HG03175 (cell line): ENCODE data around the gene PWP2.
"Not testable (repeated sequence)": the region's sequence is repeated elsewhere in the genome, so short reads cannot be mapped to it uniquely, and the experiment has no call there.

Experiments
- ATAC-seq: cut with Tn5 transposase; IDR thresholded peaks from one replicate; pipeline ENCODE4 v1.9.1; 2021; ENCODE audit warnings: mild to moderate bottlenecking, moderate library complexity; ENCODE audit not compliant: unreplicated experiment

Gene PWP2

GRCh38 chr21:44127827-44128226 is 20.6 kb downstream of the PWP2 start:
- ATAC-seq: not testable (repeated sequence)

GRCh38 chr21:44133715-44134057 is 26.5 kb downstream of the PWP2 start:
- not testable (repeated sequence) for ATAC-seq

- not testable (repeated sequence) for ATAC-seq
These were observed 27.5 kb downstream of the PWP2 start for GRCh38 chr21:44134732-44135131.

- peak; percentile 44 for ATAC-seq
These were observed 30.8 kb downstream of the PWP2 start for GRCh38 chr21:44138039-44138438.

- not testable (repeated sequence) for ATAC-seq
These were observed 32.8 kb downstream of the PWP2 start for GRCh38 chr21:44139787-44140551.

GRCh38 chr21:44140552-44140932 is 33.3 kb downstream of the PWP2 start:
- ATAC-seq: not testable (repeated sequence)

GRCh38 chr21:44142470-44142869 is 35.3 kb downstream of the PWP2 start:
- not testable (repeated sequence) for ATAC-seq

GRCh38 chr21:44143380-44143779 is 36.2 kb downstream of the PWP2 start:
- not testable (repeated sequence) for ATAC-seq

GRCh38 chr21:44143996-44144395 is 36.8 kb downstream of the PWP2 start:
- ATAC-seq: not testable (repeated sequence)

GRCh38 chr21:44144784-44145602 is 37.8 kb downstream of the PWP2 start:
- ATAC-seq: not testable (repeated sequence)

- ATAC-seq: not testable (repeated sequence)
These were observed 38.4 kb downstream of the PWP2 start for GRCh38 chr21:44145616-44146015.

GRCh38 chr21:44147108-44147507 is 39.9 kb downstream of the PWP2 start:
- not testable (repeated sequence) for ATAC-seq

- not testable (repeated sequence) for ATAC-seq
These were observed 43.1 kb downstream of the PWP2 start for GRCh38 chr21:44150255-44150654.

GRCh38 chr21:44153214-44153888 is 46.2 kb downstream of the PWP2 start:
- ATAC-seq: not testable (repeated sequence)

GRCh38 chr21:44153889-44154228 is 46.7 kb downstream of the PWP2 start:
- ATAC-seq: not testable (repeated sequence)

- ATAC-seq: peak; percentile 22
These were observed 47.6 kb downstream of the PWP2 start for GRCh38 chr21:44154816-44155230.

GRCh38 chr21:44155231-44155993 is 48.2 kb downstream of the PWP2 start:
- peak; percentile 44 for ATAC-seq

GRCh38 chr21:44155994-44156380 is 48.8 kb downstream of the PWP2 start:
- not testable (repeated sequence) for ATAC-seq

- ATAC-seq: not testable (repeated sequence)
These were observed 50.4 kb downstream of the PWP2 start for GRCh38 chr21:44157439-44158081.

GRCh38 chr21:44158082-44158468 is 50.9 kb downstream of the PWP2 start:
- ATAC-seq: not testable (repeated sequence)
